ENCODE measurements around the gene STK26. TPM values are rescaled to one million over a fixed set of nuclear protein-coding genes. Genes with fewer than 3 reads are reported as not detected.

STK26 gene
- total RNA-seq, 1 donor from 2014 or later: 12.2 TPM

- Histone ChIP-seq H3K27me3 (no peaks in the 10 kb centered on the region), H3K4me1 (no peaks in the 10 kb centered on the region), H3K9me3 (no peaks in the 10 kb centered on the region), H3K4me3 (no peak overlapping the region), H3K36me3 (no peaks in the 10 kb centered on the region), H3K27ac (no peak overlapping the region)
- ATAC-seq (no peak), DNase-seq (no peak)
- TF ChIP-seq CTCF (IDR thresholded peaks at IDR 0.05): no peak
- intact Hi-C loops (cut with DNase I): no loop called here
These were observed 96.2 kb downstream of the STK26 start for GRCh38 chrX:132119283-132119682.

GRCh38 chrX:132119821-132120515 is 96.9 kb downstream of the STK26 start:
- no peaks in the 10 kb centered on the region for H3K4me1 ChIP-seq
- intact Hi-C loops (cut with DNase I): no loop called here
- H3K27me3 ChIP-seq: no peaks in the 10 kb centered on the region
- DNase-seq (no peak), ATAC-seq (no peak)
- H3K9me3 ChIP-seq: no peaks in the 10 kb centered on the region
- TF ChIP-seq CTCF (IDR thresholded peaks at IDR 0.05): no peak
- H3K27ac ChIP-seq: no peak overlapping the region
- H3K36me3 ChIP-seq: no peaks in the 10 kb centered on the region
- no peak overlapping the region for H3K4me3 ChIP-seq

- H3K36me3 ChIP-seq: no peaks in the 10 kb centered on the region
These were observed 97.8 kb downstream of the STK26 start for GRCh38 chrX:132120913-132121312.

More at GRCh38 chrX:132120913-132121312, 97.8 kb downstream of the STK26 start:
- ATAC-seq: no peak
- Histone ChIP-seq H3K27ac (no peak overlapping the region), H3K4me3 (no peak overlapping the region), H3K4me1 (no peaks in the 10 kb centered on the region), H3K9me3 (no peaks in the 10 kb centered on the region), H3K27me3 (no peaks in the 10 kb centered on the region)
- intact Hi-C loops (cut with DNase I): no loop called here
- no peak for TF ChIP-seq CTCF (IDR thresholded peaks at IDR 0.05)
- no peak for DNase-seq

Other genes starting within 250 kb of the STK26 start
- not detected for gene FRMD7, start 104.7 kb downstream of the STK26 start, total RNA-seq
- gene RAP2C, start 196.1 kb downstream of the STK26 start, total RNA-seq: 24.3 TPM

Data from upper lobe of right lung (tissue), 1 donor.